Panc1 (cell line): ENCODE measurements around the gene TMEM19. TPM values are rescaled to one million over a fixed set of nuclear protein-coding genes. Genes with fewer than 3 reads are reported as not detected.

Experiments
- ATAC-seq: fragments of 200-7000 bp; cut with Tn5 transposase; 2 replicates; pipeline ENCODE4 v1.9.1; 2020; ENCODE audit warnings: mild to moderate bottlenecking, moderate library complexity
- BruUV-seq: library from RNA; stranded (reverse); fragments of 400-500 nt; replicated peaks from 2 replicates; lab custom pipeline; 2021; lab: Mats Ljungman, UMichigan
- CTCF ChIA-PET: fragments of 300-600 bp; sonication (Branson Sonifier 250); formaldehyde crosslinking; loops from one replicate; lab custom pipeline; 2022; ENCODE audit warnings: antibody characterized with exemption; lab: Charles Lee
- POLR2A ChIA-PET: fragments of 300-600 bp; sonication (Branson Sonifier 250); formaldehyde crosslinking; loops from one replicate; lab custom pipeline; 2022; ENCODE audit warnings: antibody characterized with exemption; lab: Charles Lee
- DNase-seq: peaks from one replicate; pipeline ENCODE4 v3.0.0-alpha.2; 2010; ENCODE audit warnings: low read depth, low spot score
- H3K27ac ChIP-seq: 2 replicates; pipeline ENCODE4 v1.5.1; 2011; ENCODE audit warnings: mild to moderate bottlenecking, low read length, inconsistent platforms
- H3K27me3 ChIP-seq: fragments of 200-500 bp; sonication (Bioruptor generic); 2 replicates; pipeline ENCODE4 v1.6.0; 2014; ENCODE audit warnings: low read length, inconsistent platforms; ENCODE audit not compliant: control insufficient read depth, insufficient read depth
- H3K36me3 ChIP-seq: fragments of 200-500 bp; sonication (Bioruptor generic); 2 replicates; pipeline ENCODE4 v1.5.1; 2014; ENCODE audit warnings: inconsistent platforms, mild to moderate bottlenecking, low read length, moderate library complexity; ENCODE audit not compliant: control insufficient read depth, insufficient read depth
- H3K4me1 ChIP-seq: 2 replicates; pipeline ENCODE4 v1.5.1; 2011; ENCODE audit warnings: inconsistent platforms, mild to moderate bottlenecking, low read length, moderate library complexity; ENCODE audit not compliant: control insufficient read depth, insufficient read depth
- H3K4me3 ChIP-seq, 2 experiments: 2 replicates each; pipeline ENCODE4 v1.5.1; 2011 to 2012; ENCODE audit warnings: low read depth in 2 of 2, low read length in 2 of 2, mild to moderate bottlenecking in 2 of 2, inconsistent platforms in 1 of 2, moderate library complexity in 1 of 2
- H3K9me3 ChIP-seq: fragments of 200-500 bp; sonication (Bioruptor generic); 2 replicates; pipeline ENCODE4 v1.5.1; 2014; ENCODE audit warnings: low read depth, mild to moderate bottlenecking, inconsistent platforms, low read length, moderate library complexity; ENCODE audit not compliant: control insufficient read depth, insufficient read depth
- CTCF ChIP-seq: fragments of 450-650 bp; IDR thresholded peaks from 2 replicates; pipeline ENCODE4 v1.5.1; 2017; ENCODE audit warnings: mild to moderate bottlenecking
- POLR2AphosphoS5 ChIP-seq: IDR thresholded peaks from 2 replicates; pipeline ENCODE4 v1.6.1; 2012; ENCODE audit warnings: mild to moderate bottlenecking, low read depth, low read length, moderate library complexity
- REST ChIP-seq, 2 experiments: IDR thresholded peaks; 2 replicates each; pipeline ENCODE4 v1.6.1; 2011 to 2012; ENCODE audit warnings: low read depth in 2 of 2, control low read depth in 1 of 2, low read length in 1 of 2, mild to moderate bottlenecking in 1 of 2, moderate library complexity in 1 of 2; ENCODE audit not compliant: insufficient read depth in 1 of 2
- SIN3A ChIP-seq: IDR thresholded peaks from 2 replicates; pipeline ENCODE4 v1.6.1; 2012; ENCODE audit warnings: low read depth, mild to moderate bottlenecking, low read length, moderate library complexity, borderline replicate concordance; ENCODE audit not compliant: insufficient read depth
- TCF7L2 ChIP-seq: IDR thresholded peaks from 2 replicates; pipeline ENCODE4 v1.6.1; 2011; ENCODE audit warnings: mild to moderate bottlenecking, low read depth, low read length, inconsistent platforms
- in situ Hi-C: cut with HindIII; loops from 2 replicates; pipeline ENCODE4 v1.10.0; 2016; ENCODE audit warnings: low sequenced_read_pairs, low pct_unique_long_range_greater_than_20kb
- intact Hi-C: fragments of 100-400 bp; cut with micrococcal nuclease; formaldehyde crosslinking; loops from one replicate; pipeline ENCODE4 v1.10.0; 2022; ENCODE audit not compliant: unreplicated experiment
- total RNA-seq: library from RNA; stranded (reverse); gene quantifications from one replicate; pipeline ENCODE4 v1.2.1, GENCODE V29; 2021; ENCODE audit not compliant: unreplicated experiment

The TMEM19 gene
- total RNA-seq, 1 experiment from 2014 or later = 72.8 TPM

- BruUV-seq = no TSS peak
- CTCF ChIA-PET = no interaction called here
- no peak for TF ChIP-seq SIN3A
- no peak for TF ChIP-seq CTCF
- TF ChIP-seq REST (IDR thresholded peaks at IDR 0.05; ENCODE audit: insufficient read depth in 1 of 2, low read depth in 2 of 2, low read length in 1 of 2) = no peak
- TF ChIP-seq TCF7L2 = no peak
- DNase-seq (no peak), ATAC-seq (no peak)
- intact Hi-C loops = no loop called here
- no peaks in the 10 kb centered on the region for H3K9me3 ChIP-seq
- in situ Hi-C loops = no loop called here
- H3K4me3 ChIP-seq = no peak overlapping the region
- POLR2A ChIA-PET = interaction anchor here (0.7 kb wide), 1 partner anchor 104 kb away, joined by 9 read pairs; no protein-coding TSS in a partner anchor
- no peaks in the 10 kb centered on the region for H3K27me3 ChIP-seq
- no peaks in the 10 kb centered on the region for H3K4me1 ChIP-seq
- no peaks in the 10 kb centered on the region for H3K36me3 ChIP-seq
- no peak overlapping the region for H3K27ac ChIP-seq
Observed at GRCh38 chr12:71719647-71720370, 33.9 kb downstream of the TMEM19 start.

- in situ Hi-C loops (no loop called here), intact Hi-C loops (no loop called here)
- Histone ChIP-seq H3K36me3 (no peaks in the 10 kb centered on the region), H3K27ac (no peak overlapping the region), H3K4me1 (no peaks in the 10 kb centered on the region), H3K4me3 (no peak overlapping the region), H3K27me3 (no peaks in the 10 kb centered on the region), H3K9me3 (no peaks in the 10 kb centered on the region)
- TF ChIP-seq POLR2AphosphoS5 (no peak), TCF7L2 (no peak), CTCF (no peak), SIN3A (no peak), REST (IDR thresholded peaks at IDR 0.05; ENCODE audit: insufficient read depth in 1 of 2, low read depth in 2 of 2, low read length in 1 of 2) (no peak)
- BruUV-seq = no TSS peak
- ATAC-seq (no peak), DNase-seq (no peak)
- ChIA-PET CTCF (no interaction called here), POLR2A (no interaction called here)
Observed at GRCh38 chr12:71721783-71722505, 36.1 kb downstream of the TMEM19 start.
